HG03575 (cell line): Measurements from ENCODE around the gene SERP1.

ENCODE experiments used
- ATAC-seq: cut with Tn5 transposase; IDR thresholded peaks from one replicate; pipeline ENCODE4 v1.9.1; 2021; ENCODE audit not compliant: unreplicated experiment, insufficient number of reproducible peaks, low FRiP score; ENCODE audit errors: extremely low read depth

Gene SERP1

GRCh38 chr3:150546226-150547044, at the start of gene SERP1, which contains the start of gene EIF2A:
SERP1 (minus strand) TSS chr3:150546496; CDS start chr3:150546135, 361 bp downstream.
EIF2A (plus strand) TSS chr3:150546787; CDS start chr3:150546803, 16 bp downstream.
- peak; percentile 73 for ATAC-seq

DNA sequence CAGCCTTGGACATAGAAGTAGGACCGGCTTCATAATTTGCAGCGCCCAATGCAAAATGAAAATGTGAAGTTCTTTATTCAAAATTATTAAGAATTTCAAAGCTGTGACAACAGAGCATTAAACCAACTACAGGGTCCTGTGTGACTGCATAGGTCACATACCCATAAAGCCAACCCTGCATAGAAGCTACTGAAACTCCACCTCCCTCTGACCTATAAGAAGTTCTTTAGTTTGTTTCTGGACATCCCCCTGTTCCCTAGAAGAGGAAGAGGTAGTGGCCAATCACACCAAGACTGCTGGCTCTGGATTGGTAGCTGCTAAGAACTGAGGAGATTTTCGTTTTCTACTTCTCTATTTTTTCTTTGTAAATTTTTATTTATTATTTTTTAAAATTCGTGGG, 47.9 kb upstream of the SERP1 start:
- ATAC-seq = no peak

DNA sequence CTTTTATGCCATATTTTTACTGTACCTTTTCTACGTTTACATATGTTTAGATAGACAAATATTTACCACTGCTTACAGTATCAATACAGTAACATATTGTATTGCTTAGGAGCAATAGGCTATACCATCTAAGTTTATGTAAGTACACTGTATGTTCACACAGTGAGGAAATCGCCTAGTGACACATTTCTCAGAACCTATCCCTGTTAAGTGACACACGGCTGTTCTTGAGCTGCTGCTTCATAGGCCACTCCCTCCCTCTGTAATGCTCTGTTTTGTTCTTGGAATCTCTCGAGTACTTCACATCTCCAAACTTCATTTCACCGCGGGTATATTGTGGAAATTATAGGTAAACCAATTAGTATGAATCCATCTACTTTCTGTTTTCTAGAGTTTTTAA, 43.5 kb upstream of the SERP1 start:
- ATAC-seq = no peak

GRCh38 chr3:150588027-150588830, 41.9 kb upstream of the SERP1 start:
- no peak for ATAC-seq

DNA sequence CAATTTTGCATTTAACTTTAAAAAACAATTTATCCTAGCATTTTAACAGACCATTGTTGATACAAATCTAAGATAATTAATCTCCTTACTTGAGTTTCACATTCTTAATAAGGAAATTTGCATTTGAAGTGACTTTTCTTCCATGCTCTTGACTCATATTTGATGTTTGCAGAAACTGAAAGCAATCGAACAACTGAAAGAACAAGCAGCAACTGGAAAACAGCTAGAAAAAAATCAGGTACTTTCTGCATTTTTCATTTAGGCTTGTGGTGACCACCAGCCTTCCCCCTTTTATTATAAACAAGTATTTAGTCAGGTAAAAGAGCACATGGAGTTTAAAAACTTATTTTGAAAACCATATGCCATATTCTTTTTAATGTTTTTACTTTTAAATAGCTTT, 36.7 kb upstream of the SERP1 start:
- ATAC-seq = no peak

- no peak for ATAC-seq
These were observed 36.3 kb upstream of the SERP1 start for GRCh38 chr3:150582620-150583019.

- ATAC-seq = no peak
These were observed 34.9 kb upstream of the SERP1 start for GRCh38 chr3:150581174-150581573.

GRCh38 chr3:150577855-150578254, 31.6 kb upstream of the SERP1 start:
- no peak for ATAC-seq

- ATAC-seq = no peak
These were observed 21.0 kb upstream of the SERP1 start for GRCh38 chr3:150567328-150567727.

DNA sequence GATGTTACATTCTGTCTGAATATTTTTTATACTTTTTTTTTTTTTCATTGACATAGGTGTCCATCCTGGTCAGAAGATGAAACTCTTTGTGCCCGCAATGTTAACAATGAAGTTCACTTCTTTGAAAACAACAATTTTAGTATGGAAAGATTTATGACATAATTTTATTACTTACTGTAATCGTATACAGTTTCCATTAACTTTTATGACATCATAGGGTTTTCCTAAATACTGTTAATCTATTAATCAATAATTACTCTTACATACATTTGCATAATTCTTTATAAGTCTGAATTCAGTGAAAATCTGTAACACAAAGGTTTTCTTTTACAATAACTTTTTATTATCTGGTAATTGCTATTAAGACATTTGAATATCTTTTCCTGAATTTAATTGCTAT, 17.9 kb upstream of the SERP1 start:
- no peak for ATAC-seq

GRCh38 chr3:150557725-150558124, 11.4 kb upstream of the SERP1 start:
- no peak for ATAC-seq

- no peak for ATAC-seq
These were observed 10.5 kb upstream of the SERP1 start for GRCh38 chr3:150556792-150557191.

DNA sequence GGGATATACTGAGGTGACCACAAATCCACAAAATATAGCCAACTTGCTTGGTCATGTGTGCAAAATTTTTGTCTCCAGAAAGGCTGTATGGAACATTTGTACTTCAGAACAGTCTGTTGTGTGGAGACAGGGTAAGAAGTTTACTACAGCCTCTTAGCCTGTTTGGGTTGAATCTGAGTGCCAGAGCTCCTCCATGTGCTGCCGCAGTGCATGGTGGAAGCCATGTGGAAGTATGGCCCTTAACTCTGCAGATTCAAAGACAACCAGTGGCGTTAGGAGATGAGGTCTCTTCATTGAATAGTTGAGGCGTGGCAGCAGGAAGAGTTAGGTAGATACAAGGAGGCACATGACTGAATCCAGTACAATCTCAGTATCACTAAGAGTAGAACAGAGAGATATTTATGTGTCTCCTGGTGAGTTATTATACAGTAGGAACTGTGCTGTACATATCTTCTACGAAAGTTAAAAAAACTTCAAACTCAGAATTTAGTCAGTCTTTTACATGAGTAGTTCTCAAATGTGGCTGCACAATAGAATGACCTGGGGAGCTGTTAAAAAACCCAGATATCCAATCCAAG, 9.7 kb upstream of the SERP1 start:
- no peak for ATAC-seq

DNA sequence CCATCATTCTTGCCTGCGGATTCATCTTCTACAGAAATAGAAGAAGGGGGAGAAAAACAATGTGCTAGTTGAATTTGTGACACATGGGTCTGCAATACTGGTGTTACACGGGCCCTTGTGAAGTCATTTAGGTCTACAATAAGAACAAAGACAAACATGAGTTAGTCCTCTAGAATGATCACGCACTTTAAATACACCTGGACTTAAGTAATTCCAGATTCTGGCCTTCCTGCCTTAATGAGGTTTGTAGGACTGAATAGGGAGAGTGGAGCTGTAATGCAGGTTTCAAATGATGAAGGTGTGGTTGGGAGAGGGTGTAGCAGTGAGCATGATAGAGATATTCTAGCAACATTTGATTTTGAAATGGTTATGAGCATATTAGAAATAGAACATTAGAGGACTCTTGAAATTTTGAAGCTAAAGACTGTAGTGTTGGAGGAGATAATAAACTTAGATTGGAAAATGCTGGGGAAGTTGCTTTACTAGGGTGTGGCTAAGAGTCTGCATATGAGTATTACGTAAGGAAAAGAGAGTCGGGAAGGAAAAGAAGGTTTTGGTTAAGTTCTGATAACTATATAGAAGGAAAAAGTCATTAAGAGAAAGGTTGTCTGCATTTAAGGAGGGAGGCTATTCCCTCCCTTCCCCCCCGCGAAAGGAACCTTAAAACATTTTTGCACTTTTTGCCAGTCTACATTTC, 897 bp upstream of the SERP1 start:
- ATAC-seq = no peak

GRCh38 chr3:150545419-150546225, 674 bp downstream of the SERP1 start:
- peak; percentile 3 for ATAC-seq

DNA sequence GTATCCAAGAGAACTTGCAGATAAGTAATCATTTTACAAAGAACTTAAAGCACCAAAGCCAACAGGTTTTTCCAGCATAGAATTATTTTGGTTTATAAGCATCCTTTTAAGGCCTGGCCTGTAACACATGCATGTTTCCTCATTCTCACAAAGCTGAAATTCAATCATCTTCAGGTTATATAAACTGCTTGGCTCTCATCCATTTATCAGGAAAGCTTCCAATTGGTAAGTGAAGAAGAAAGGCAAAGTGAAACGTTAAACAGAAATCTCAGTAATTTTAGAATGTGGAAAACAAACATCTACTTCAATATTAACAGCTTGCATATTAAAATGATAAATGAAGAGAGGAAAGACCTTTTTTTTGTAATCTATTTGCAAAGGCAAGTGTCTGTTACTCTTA, 1.6 kb downstream of the SERP1 start:
- no peak for ATAC-seq

DNA sequence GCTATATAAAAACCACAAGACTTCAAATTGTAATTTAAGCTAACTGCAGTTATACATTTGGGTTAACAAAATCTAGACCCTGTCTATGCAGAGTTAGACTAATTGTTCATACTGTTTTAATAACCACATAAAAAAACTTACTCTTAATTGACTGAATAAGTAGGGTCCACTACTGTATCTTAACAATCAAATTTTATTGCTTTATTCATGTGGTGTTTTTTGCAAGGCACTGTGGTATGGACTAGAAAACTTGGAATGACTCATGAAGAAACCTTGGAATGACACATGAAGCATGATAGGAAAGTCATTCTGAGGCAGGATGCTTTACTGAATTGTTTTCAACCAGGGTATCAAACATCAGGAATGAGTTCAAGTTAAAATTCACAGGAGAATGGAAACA, 2.3 kb downstream of the SERP1 start:
- ATAC-seq = no peak

DNA sequence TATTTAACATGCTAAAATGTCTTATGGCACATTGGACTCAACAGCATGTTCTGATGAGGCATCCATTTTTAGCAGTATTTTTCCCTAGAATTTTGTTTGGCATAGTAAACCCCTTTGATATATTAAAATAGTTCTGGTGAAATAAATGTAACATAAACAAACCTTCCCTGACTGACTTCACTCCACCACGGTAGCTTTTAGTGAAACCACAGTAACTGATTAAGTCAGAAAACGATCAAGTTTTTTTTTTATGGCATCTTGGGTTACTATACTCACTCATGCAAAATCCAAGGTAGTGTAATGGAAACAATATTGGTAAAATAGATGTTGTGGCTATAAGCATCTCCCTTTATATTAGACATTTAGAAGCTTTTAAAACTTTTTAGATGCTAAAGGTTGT, 2.8 kb downstream of the SERP1 start:
- no peak for ATAC-seq
